GM12875 (cell line): Measurements from ENCODE around the gene MRPS21.
"Not testable (repeated sequence)": the region's sequence is repeated elsewhere in the genome, so short reads cannot be mapped to it uniquely, and the experiment has no call there.

ENCODE experiments used
- H3K4me3 ChIP-seq: one replicate; pipeline ENCODE4 v1.5.1; 2011; ENCODE audit warnings: low read depth, low read length, control low read depth
- CTCF ChIP-seq: IDR thresholded peaks from 2 replicates; pipeline ENCODE4 v1.5.1; 2011; ENCODE audit warnings: low read depth, mild to moderate bottlenecking, control low read depth, inconsistent platforms, low read length, moderate library complexity, borderline replicate concordance; ENCODE audit not compliant: insufficient read depth

Gene MRPS21

GRCh38 chr1:150302338-150302737 is 8.7 kb downstream of the MRPS21 start:
- no peak overlapping the region for H3K4me3 ChIP-seq
- no peak for TF ChIP-seq CTCF

GRCh38 chr1:150302902-150303301 is 9.2 kb downstream of the MRPS21 start:
- no peak for TF ChIP-seq CTCF
- no peak overlapping the region for H3K4me3 ChIP-seq

GRCh38 chr1:150308585-150308984 is 14.9 kb downstream of the MRPS21 start:
- not testable (repeated sequence) for H3K4me3 ChIP-seq

GRCh38 chr1:150309758-150310508 is 16.3 kb downstream of the MRPS21 start:
- TF ChIP-seq CTCF: no peak
- no peak overlapping the region for H3K4me3 ChIP-seq

- H3K4me3 ChIP-seq: no peak overlapping the region
- no peak for TF ChIP-seq CTCF
Observed at GRCh38 chr1:150311762-150312161, 18.1 kb downstream of the MRPS21 start.

- H3K4me3 ChIP-seq: not testable (repeated sequence)
Observed at GRCh38 chr1:150314691-150315090, 21.0 kb downstream of the MRPS21 start.

GRCh38 chr1:150320667-150320978 is 27.0 kb downstream of the MRPS21 start:
- H3K4me3 ChIP-seq: peak overlapping the region; percentile 60
- no peak for TF ChIP-seq CTCF

GRCh38 chr1:150321826-150322166 is 28.1 kb downstream of the MRPS21 start:
- H3K4me3 ChIP-seq: peak overlapping the region; percentile 60
- no peak for TF ChIP-seq CTCF
